ENCODE results near the gene ANO5. TPM values are rescaled to one million over a fixed set of nuclear protein-coding genes. Genes with fewer than 3 reads are reported as not detected.

The ANO5 gene
- total RNA-seq, 1 donor from 2014 or later = 4.7 TPM

DNA sequence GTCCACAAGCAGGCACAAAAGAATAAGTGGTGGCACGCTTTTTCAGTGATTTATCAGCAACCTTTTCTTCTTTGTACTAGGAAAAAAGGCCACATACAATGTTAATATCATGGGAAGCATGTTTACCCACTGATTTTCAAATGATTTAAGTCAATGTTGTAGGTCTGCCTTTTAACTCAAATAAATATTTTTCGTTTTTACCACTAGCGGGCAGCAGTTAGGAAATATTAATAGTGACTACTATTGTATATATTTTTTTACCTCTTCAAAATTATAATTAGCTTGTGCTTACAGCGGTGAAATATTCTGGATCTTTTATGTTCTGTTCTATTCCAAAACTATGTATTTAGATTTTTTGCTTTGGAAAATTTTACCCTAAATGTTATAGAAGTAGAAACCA lies 138.9 kb downstream of the ANO5 start:
- no peak for DNase-seq (ENCODE audit: low read depth, low spot score)

Other genes with a start within 250 kb of the ANO5 start
- not detected in 2 replicates for gene SLC17A6, start 145.3 kb downstream of the ANO5 start, total RNA-seq

Data from pulmonary artery endothelial cell (primary cell).